Parathyroid adenoma (tissue), 2 donors: ENCODE results near the gene ABHD5.

ENCODE experiments used
- H2AFZ ChIP-seq: fragments of 300-600 bp; sonication (generic); one replicate; pipeline ENCODE4 v1.7.0; 2017; ENCODE audit warnings: antibody characterized with exemption, mild to moderate bottlenecking
- H3K27ac ChIP-seq: fragments of 300-600 bp; sonication (generic); one replicate; pipeline ENCODE4 v1.7.0; 2017
- H3K27me3 ChIP-seq: fragments of 300-600 bp; sonication (generic); one replicate; pipeline ENCODE4 v1.7.0; 2017; ENCODE audit warnings: low read length; ENCODE audit not compliant: control insufficient read depth, insufficient read depth
- H3K36me3 ChIP-seq: fragments of 300-600 bp; sonication (generic); one replicate; pipeline ENCODE4 v1.7.0; 2017; ENCODE audit warnings: low read length; ENCODE audit not compliant: control insufficient read depth, insufficient read depth
- H3K4me1 ChIP-seq: fragments of 300-600 bp; sonication (generic); one replicate; pipeline ENCODE4 v1.7.0; 2017; ENCODE audit warnings: control low read depth
- H3K4me2 ChIP-seq: fragments of 300-600 bp; sonication (generic); one replicate; pipeline ENCODE4 v1.7.0; 2017; ENCODE audit warnings: low read length
- H3K4me3 ChIP-seq: fragments of 300-600 bp; sonication (generic); one replicate; pipeline ENCODE4 v1.7.0; 2017; ENCODE audit warnings: low read depth, low read length
- H3K79me2 ChIP-seq: fragments of 300-600 bp; sonication (generic); one replicate; pipeline ENCODE4 v1.7.0; 2017; ENCODE audit warnings: control low read depth
- H3K9ac ChIP-seq: fragments of 300-600 bp; sonication (generic); one replicate; pipeline ENCODE4 v1.7.0; 2017; ENCODE audit warnings: mild to moderate bottlenecking
- H3K9me3 ChIP-seq: fragments of 300-600 bp; sonication (generic); one replicate; pipeline ENCODE4 v1.7.0; 2017; ENCODE audit warnings: low read length; ENCODE audit not compliant: control insufficient read depth
- TF ChIP-seq, protein P1 (sequence below): fragments of 300-600 bp; sonication (generic); IDR thresholded peaks from one replicate; pipeline ENCODE4 v1.7.0; 2017; ENCODE audit warnings: antibody characterized with exemption, mild to moderate bottlenecking
- donor health status: primary hyperparathyroidism.

ABHD5 gene

DNA sequence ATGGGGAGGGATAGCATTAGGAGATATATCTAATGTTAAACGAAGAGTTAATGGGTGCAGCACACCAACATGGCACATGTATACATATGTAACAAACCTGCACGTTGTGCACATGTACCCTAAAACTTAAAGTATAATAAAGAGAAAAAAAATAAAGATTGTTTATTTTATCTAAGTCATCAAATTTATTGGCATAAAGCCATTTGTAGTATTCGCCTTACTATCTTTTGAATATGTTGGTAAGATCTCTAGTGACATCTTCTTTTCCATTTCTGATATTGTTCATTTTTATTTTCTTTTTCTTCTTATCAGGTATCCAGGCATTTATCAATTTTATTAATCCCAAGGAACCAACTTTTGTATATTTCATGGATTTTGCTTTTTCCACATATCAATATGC, 5.8 kb upstream of the ABHD5 start:
- Histone ChIP-seq H2AFZ (no peak overlapping the region), H3K79me2 (peaks cover 2% of the 10 kb centered on the region), H3K4me2 (no peak overlapping the region), H3K27me3 (no peaks in the 10 kb centered on the region), H3K9ac (no peak overlapping the region), H3K9me3 (no peaks in the 10 kb centered on the region), H3K4me3 (no peak overlapping the region), H3K36me3 (no peaks in the 10 kb centered on the region), H3K4me1 (peaks cover 3% of the 10 kb centered on the region), H3K27ac (no peak overlapping the region)
- TF ChIP-seq, protein P1, sequence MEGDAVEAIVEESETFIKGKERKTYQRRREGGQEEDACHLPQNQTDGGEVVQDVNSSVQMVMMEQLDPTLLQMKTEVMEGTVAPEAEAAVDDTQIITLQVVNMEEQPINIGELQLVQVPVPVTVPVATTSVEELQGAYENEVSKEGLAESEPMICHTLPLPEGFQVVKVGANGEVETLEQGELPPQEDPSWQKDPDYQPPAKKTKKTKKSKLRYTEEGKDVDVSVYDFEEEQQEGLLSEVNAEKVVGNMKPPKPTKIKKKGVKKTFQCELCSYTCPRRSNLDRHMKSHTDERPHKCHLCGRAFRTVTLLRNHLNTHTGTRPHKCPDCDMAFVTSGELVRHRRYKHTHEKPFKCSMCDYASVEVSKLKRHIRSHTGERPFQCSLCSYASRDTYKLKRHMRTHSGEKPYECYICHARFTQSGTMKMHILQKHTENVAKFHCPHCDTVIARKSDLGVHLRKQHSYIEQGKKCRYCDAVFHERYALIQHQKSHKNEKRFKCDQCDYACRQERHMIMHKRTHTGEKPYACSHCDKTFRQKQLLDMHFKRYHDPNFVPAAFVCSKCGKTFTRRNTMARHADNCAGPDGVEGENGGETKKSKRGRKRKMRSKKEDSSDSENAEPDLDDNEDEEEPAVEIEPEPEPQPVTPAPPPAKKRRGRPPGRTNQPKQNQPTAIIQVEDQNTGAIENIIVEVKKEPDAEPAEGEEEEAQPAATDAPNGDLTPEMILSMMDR, result no peak

DNA sequence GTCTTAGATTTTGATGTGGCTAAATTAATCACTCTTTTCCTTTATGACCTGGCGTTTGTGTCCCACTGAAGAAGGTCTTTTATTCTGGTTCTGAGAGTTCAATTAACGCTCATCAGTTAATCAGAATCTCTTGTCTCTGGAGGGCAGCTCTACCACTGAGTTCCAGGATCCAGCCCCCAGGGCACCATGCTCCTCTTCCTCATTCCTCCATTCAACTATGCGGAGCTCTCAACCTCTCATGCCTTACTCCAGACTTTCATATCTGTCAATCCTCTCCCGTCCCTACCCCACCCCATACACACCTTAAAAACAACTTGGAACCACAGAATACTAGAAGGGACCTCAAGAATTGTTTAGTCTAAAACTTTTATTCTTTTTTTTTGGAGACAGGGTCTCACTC, 4.8 kb upstream of the ABHD5 start:
- no peaks in the 10 kb centered on the region for H3K9me3 ChIP-seq
- no peak overlapping the region for H2AFZ ChIP-seq
- H3K9ac ChIP-seq, result no peak overlapping the region
- H3K27me3 ChIP-seq, result no peaks in the 10 kb centered on the region
- H3K79me2 ChIP-seq, result peaks cover 2% of the 10 kb centered on the region
- no peak overlapping the region for H3K4me3 ChIP-seq
- TF ChIP-seq, protein P1, result no peak
- no peaks in the 10 kb centered on the region for H3K36me3 ChIP-seq
- H3K4me1 ChIP-seq, result peaks cover 3% of the 10 kb centered on the region
- H3K4me2 ChIP-seq, result no peak overlapping the region
- no peak overlapping the region for H3K27ac ChIP-seq

DNA sequence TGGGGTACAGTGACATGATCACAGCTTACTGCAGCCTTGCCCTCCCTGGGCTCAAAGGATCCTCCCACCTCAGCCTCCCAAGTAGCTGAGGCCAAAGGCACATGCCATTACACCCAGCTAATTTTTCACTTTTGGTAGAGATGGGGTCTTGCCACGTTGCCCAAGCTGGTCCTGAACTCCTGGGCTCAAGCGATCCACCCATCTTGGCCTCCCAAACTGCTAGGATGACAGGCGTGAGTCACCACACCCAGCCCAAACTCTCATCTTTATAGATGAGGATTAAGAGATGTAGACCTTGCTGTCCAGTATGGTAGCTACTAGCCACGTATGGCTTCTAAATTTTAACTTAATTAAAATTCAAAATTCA, 4.4 kb upstream of the ABHD5 start:
- no peak overlapping the region for H2AFZ ChIP-seq
- H3K27me3 ChIP-seq, result no peaks in the 10 kb centered on the region
- TF ChIP-seq, protein P1, result no peak
- H3K9me3 ChIP-seq, result no peaks in the 10 kb centered on the region
- H3K4me2 ChIP-seq, result no peak overlapping the region
- no peak overlapping the region for H3K9ac ChIP-seq
- no peak overlapping the region for H3K27ac ChIP-seq
- H3K79me2 ChIP-seq, result peaks cover 2% of the 10 kb centered on the region
- no peaks in the 10 kb centered on the region for H3K36me3 ChIP-seq
- peaks cover 3% of the 10 kb centered on the region for H3K4me1 ChIP-seq
- H3K4me3 ChIP-seq, result no peak overlapping the region

DNA sequence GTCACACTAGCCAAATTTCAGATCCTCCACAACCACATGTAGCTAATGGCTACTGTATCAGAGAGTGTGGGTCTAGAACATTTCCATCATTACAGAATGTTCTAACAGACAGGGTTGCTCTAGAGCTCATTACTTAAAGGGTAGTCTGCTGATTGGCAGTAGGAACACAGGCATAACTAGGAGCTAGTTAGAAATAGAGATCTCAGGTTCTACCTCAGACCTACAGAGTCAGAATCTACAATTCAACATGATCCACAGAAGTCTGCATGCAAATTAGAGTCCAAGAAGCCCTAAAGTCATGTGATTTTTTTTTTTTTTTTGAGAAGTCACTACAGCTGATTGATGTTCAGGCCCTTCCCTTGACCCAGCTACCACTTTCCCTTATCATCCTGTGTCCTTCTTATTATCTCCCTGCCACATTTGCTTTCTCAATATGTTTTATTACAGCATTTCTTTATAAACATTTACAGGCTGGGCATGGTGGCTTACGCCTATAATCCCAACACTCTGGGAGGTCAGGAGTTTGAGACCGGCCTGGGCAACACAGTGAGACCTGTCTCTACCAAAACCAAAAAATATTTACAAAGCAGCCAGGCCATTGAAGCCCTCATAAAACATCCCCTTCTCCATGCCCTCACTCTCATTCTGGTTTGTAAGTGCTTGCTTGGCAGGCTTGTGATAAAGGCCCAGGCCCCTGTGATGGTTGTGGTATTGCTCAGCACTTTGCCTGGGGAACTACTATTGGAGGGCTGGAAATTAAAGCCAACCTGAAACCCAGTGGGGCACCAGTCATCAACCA, 3.8 kb upstream of the ABHD5 start:
- Histone ChIP-seq H3K79me2 (peaks cover 2% of the 10 kb centered on the region), H3K4me3 (no peak overlapping the region), H3K9ac (no peak overlapping the region), H3K36me3 (no peaks in the 10 kb centered on the region), H3K27ac (no peak overlapping the region), H3K4me2 (no peak overlapping the region), H2AFZ (no peak overlapping the region), H3K4me1 (peaks cover 3% of the 10 kb centered on the region), H3K9me3 (no peaks in the 10 kb centered on the region), H3K27me3 (no peaks in the 10 kb centered on the region)
- TF ChIP-seq, protein P1, result no peak

DNA sequence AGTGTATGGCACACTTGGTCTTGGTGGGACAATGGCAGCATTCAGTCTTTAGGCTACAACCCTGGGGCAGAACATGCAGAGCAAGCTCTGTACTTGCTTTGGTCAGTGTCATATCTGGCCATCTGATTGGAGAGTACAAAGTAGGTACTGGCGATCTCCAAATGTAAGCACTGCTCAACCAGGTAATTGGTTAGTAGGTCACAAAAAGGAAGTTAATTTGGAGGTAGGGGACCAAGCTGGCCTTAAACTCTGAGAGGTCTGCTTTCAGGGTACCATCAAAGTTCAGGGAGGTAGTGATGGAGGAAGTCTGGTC, 3.3 kb upstream of the ABHD5 start:
- Histone ChIP-seq H3K9me3 (no peaks in the 10 kb centered on the region), H3K36me3 (no peaks in the 10 kb centered on the region), H3K4me2 (no peak overlapping the region), H2AFZ (no peak overlapping the region), H3K79me2 (peaks cover 6% of the 10 kb centered on the region), H3K4me1 (peaks cover 6% of the 10 kb centered on the region), H3K27me3 (no peaks in the 10 kb centered on the region), H3K9ac (no peak overlapping the region), H3K27ac (no peak overlapping the region), H3K4me3 (no peak overlapping the region)
- TF ChIP-seq, protein P1, result no peak
